ENCODE results near the gene PPP2R3A. TPM values are rescaled to one million over a fixed set of nuclear protein-coding genes. Genes with fewer than 3 reads are reported as not detected.

Gene PPP2R3A
- total and polyA plus RNA-seq, 9 of the 15 experiments (the other 6 are each of a cell fraction or from before 2014, with no cell fraction given): 0.10 to 0.50 (median 0.24) TPM

GRCh38 chr3:136151219-136151618 is 185.7 kb downstream of the PPP2R3A start (continued):
- TF ChIP-seq REST (IDR thresholded peaks at IDR 0.05; ENCODE audit: borderline replicate concordance) (no peak), REST (CRISPR knock-in tag; IDR thresholded peaks at IDR 0.05; ENCODE audit: low read depth) (no peak), KHSRP (IDR thresholded peaks at IDR 0.05) (no peak), MAFF (IDR thresholded peaks at IDR 0.05; ENCODE audit: low read length) (no peak), PTRF (tag; IDR thresholded peaks at IDR 0.05) (no peak), ZFPM2 (CRISPR knock-in tag; IDR thresholded peaks at IDR 0.05) (no peak), ZNF174 (CRISPR knock-in tag; IDR thresholded peaks at IDR 0.05) (no peak), RUNX1 (IDR thresholded peaks at IDR 0.05; ENCODE audit: low read depth) (no peak), ZNF184 (CRISPR knock-in tag; IDR thresholded peaks at IDR 0.05) (no peak), SREBF2 (CRISPR knock-in tag; IDR thresholded peaks at IDR 0.05) (no peak), SNRNP70 (optimal IDR thresholded peaks at IDR 0.05; ENCODE audit: low read depth, low read length) (no peak), SMAD2 (IDR thresholded peaks at IDR 0.05; ENCODE audit: low read depth, low read length) (no peak), LCOR (CRISPR knock-in tag; IDR thresholded peaks at IDR 0.05) (no peak)

All from K562 (cell line).